Measurements from ENCODE around the gene CENATAC.
"Not testable (repeated sequence)": the region's sequence is repeated elsewhere in the genome, so short reads cannot be mapped to it uniquely, and the experiment has no call there.

CENATAC gene, protein sequence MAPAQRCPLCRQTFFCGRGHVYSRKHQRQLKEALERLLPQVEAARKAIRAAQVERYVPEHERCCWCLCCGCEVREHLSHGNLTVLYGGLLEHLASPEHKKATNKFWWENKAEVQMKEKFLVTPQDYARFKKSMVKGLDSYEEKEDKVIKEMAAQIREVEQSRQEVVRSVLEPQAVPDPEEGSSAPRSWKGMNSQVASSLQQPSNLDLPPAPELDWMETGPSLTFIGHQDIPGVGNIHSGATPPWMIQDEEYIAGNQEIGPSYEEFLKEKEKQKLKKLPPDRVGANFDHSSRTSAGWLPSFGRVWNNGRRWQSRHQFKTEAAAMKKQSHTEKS

DNA sequence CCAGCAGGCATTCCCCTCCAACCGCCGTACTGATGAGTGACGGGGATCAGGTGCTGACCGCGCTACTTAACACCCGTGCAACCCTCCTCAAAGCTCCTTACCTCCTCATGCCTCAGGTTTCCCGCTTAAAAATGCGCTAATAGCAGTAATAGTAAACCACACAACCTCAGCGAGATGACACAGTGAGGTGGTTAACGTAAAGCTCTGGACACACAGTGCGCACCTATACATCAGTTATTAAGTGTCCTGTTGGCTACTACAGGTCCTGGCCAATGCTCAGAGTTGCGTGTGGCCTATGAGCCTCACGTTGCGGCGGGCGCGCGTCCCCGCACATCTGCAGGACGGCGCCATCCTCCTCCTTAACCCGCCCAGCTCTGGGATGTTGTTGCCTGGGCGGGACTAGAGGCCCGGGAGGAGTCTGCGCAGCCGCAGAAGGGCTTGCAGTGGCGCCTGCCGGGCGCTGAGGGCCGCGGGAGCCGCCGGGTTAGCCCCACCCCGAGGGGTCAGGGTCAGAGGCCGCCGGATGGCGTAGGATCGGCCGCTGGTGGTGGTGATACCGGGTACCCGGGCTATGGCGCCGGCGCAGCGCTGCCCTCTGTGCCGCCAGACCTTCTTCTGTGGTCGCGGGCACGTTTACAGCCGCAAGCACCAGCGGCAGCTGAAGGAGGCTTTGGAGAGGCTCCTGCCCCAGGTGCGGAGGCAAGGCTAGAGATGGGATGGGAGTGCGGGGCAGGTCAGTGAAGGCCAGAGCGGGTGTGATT lies at the start of gene CENATAC:
Gene CENATAC, plus strand, starts transcription at position 512 of the 761 bp plus-strand sequence. Its CDS starts 60 bp downstream, at position 572.
- DNase-seq, result peak; percentile 63 to 98 (median 94)

DNA sequence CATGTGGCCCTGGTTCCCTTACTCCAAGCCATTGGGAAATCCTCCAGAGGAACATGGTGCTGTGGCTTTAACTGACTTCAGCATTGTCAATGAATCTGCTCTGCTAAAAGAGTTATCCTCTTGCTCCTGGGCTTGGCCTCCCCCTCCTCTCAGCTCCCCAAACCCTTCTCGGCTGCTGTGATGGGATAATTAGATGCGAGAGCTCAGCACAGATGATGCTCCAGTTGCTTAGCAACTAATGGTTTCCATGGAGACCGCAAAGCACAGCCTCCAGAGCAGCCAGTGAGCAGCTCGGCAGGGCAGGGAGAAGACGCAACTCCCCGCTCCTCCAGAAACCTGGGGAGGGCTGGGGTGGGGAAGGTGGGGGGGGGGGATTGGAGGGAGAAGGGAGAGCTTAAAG lies 44.7 kb upstream of the CENATAC start:
- DNase-seq, result peak in 53 of 58 donors; percentile 15 to 94 (median 75)

- not testable (repeated sequence) for DNase-seq
Measured at GRCh38 chr11:118953976-118954375, 44.0 kb upstream of the CENATAC start.

- DNase-seq, result peak in 57 of 58 donors; percentile 12 to 91 (median 76)
Measured at GRCh38 chr11:118956094-118956846, 41.7 kb upstream of the CENATAC start, which contains the start of gene UPK2. TSS of gene UPK2 (plus strand) at chr11:118956298. CDS start at chr11:118956351, 53 bp downstream.

GRCh38 chr11:118956847-118957469 lies 41.0 kb upstream of the CENATAC start:
- no peak for DNase-seq

DNA sequence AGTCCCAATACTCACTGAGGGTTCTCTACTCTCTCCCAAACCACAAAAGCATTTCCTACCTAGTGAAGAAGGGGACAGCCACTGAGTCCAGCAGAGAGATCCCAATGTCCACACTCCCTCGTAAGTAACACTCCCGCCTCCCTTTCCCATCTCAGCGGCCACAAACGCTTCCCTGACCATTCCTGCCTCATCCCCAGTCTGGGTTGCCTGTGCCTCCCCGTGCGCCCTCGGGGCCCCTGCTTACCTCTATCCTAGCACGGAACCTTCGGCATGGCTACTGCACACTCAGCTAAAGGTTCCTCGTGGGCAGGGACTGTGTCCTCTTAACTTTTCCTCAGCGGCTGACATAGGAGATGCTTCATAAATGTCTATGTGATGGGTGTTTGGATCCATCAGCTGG lies 40.4 kb upstream of the CENATAC start:
- no peak for DNase-seq

DNA sequence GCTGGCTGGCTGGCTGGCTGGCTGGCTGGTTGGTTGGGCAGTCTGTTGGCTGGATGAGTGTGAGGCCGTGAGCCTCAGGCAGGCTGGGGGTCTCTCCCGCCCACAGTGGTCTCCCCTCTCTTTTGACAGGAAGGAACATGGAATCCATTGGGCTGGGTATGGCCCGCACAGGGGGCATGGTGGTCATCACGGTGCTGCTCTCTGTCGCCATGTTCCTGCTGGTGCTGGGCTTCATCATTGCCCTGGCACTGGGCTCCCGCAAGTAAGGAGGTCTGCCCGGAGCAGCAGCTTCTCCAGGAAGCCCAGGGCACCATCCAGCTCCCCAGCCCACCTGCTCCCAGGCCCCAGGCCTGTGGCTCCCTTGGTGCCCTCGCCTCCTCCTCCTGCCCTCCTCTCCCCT lies 40.0 kb upstream of the CENATAC start:
- no peak for DNase-seq

GRCh38 chr11:118958577-118958976 lies 39.4 kb upstream of the CENATAC start:
- no peak for DNase-seq

DNA sequence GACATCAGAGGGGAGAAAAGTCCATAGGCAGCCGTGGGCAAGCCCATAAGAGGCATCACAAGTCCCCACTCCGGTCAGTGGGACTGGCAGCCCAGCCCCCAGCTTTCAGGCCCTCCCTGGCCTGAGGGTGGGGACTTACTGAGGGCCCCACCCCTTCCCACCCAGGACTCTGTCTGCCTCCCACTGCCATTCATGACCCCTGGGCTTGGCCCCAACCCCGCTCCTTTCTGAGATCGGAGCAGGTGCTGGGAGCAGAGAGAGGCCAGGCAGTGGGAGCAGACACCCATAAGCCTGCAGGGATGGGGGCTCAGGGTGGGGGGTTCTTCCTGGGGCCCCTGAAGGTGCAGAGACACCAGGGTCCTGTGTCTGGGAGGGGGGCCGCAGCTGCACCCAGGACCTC lies 36.7 kb upstream of the CENATAC start:
- no peak for DNase-seq

DNA sequence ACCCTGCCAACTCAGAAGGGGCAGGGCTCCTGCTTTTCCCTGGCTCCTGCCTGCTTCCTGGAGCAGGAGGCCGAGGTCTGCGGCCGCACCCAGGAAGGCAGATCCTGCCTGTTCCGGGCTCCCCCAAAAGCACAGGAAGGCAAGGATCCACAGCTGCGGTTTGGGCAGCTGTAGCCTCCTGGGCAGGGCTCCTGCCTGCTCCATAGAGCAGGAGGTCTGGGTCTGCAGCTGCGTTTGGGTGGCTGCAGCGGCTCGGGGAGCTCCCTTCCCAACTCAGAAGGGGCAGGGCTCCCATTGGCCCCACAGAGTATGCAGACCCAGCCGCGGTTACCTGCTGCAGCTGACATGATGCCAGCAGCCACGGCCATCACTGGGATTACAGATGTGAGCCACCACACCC lies 36.3 kb upstream of the CENATAC start:
- DNase-seq, result no peak

- DNase-seq, result not testable (repeated sequence)
Measured at GRCh38 chr11:118969508-118969907, 28.4 kb upstream of the CENATAC start.

GRCh38 chr11:118971646-118972045 lies 26.3 kb upstream of the CENATAC start, which contains the start of gene FOXR1:
TSS of gene FOXR1 (plus strand) at chr11:118971761. CDS start at chr11:118971932, 171 bp downstream.
- no peak for DNase-seq

DNA sequence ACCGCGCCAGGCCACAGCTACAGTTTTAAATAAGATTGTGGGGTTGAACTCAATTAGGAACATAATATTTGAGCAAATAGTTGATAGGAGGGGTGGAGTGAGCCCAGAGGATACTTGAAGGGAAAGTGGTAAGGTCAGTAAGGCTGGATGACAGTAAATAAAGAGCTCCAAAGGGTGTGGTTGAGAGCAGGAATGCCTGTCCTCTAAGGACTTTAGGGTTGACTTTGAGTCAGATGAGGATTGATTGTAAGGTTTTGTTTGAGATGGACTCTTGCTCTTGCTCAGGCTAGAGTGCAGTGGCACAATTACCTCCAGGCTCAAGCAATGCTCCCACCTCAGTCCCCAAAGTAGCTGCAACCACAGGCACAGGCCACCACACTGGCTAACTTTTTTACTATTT lies 24.0 kb upstream of the CENATAC start:
- DNase-seq, result no peak

DNA sequence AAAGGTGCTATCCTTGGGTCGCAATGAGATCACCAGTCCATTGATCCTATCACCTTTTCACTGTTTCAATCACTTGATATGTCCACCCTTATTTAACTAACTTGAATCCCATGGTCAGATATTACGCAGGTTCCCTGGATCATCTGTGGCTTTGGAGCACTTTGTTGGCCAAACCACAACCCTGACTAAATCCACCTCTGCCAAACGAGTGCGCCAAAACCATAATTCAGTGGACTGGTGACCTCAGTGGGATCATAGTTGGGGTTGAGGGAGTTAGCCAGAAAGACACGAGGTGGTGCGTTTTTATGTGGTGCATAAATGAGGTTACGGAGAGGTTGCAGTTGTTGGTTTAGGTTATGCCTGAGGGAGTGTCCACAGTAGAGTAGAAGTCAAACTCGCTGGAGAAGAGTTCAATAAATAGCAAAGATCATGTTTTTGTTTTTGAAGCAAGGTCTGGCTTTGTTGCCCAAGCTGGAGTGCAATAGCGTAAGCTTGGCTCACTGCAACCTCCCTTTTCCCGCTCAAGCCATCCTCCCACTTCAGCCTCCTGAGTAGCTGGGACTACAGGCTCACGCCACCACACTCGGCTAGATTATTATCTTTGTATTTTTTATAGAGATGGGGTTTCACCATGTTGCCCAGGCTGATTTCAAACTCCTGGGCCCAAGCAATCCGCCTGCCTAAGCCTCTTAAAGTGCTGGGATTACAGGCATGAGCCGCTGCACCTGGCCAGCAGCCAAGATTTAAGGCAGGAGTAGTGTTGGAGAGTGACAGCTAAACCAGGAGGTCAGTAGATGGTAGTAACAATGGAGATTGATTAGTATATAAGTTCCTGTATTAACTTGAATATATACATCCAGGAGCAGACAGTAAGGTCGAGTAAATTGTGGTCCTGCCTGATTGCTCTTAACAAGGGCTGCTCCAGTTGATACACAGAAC lies 21.9 kb upstream of the CENATAC start:
- DNase-seq, result no peak

GRCh38 chr11:118979434-118979833 lies 18.5 kb upstream of the CENATAC start:
- no peak for DNase-seq

DNA sequence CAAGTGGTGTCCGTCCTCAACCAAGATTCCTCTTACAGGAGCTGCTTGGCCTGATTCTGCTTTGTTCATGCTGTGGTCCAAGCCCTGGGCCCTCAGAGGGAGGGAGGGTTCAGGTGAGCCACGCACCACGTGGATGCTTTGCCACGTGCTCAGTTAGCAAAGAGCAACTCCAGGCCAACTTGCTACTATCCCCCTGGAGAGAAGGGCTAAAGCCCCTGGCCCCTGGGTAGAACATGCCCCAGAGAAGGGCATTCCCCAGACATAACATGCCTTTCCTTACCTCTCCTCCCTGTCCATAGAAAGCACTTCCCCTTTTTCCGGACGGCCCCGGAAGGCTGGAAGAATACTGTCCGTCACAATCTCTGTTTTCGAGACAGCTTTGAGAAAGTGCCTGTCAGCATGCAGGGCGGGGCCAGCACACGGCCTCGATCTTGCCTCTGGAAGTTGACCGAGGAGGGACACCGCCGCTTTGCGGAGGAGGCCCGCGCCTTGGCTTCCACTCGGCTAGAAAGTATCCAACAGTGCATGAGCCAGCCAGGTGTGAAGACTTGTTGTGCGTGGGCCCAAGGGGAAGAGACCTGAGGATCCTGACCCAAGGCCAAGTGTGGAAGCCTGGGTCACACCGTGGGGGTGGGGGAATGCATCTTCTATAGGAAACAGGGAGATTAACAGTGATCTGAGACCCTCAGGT lies 17.6 kb upstream of the CENATAC start:
- peak in 6 of 58 donors; percentile 2 to 11 (median 4) for DNase-seq

GRCh38 chr11:118984337-118984736 lies 13.6 kb upstream of the CENATAC start:
- not testable (repeated sequence) for DNase-seq

DNA sequence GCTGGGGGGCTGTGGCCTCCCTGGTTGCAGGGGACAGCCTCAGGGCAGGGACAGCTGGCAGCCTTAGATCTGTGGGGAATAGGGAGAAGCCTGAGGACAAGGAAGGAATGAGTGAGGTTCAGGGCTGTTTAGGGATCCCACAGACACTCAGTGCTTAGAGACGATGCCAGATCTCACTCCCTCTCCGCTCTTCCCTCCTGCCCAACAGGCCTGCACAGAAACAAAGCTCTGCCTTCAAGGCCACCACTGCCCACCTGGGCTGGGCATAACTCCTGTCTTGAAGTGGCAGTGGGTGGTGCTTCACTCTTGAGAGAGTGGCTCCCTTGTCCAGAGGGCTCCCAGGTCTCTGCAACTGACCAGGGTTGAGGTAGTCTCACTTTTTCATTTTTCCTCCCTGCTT lies 13.1 kb upstream of the CENATAC start:
- no peak for DNase-seq

DNA sequence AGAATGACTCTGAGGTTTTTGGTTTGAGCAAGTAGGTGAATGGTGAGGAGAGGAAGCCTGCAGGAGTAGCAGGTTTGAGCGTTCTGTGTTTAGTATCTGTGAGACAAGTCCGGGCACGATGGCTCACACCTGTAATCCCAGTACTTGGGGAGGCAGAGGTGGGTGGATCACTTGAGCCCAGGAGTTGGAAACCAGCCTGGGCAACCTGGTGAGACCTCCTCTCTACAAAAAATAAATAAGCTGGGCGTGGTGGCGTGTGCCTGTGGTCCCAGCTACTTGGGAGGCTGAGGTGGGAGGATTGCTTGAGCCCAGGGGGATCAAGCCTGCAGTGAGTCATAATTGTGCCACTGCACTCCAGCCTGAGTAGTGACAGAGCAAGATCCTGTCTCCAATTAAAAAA lies 9.7 kb upstream of the CENATAC start:
- DNase-seq, result no peak
